T-helper 1 cell treated with Interleukin-12 subunit alpha and Interleukin-12 subunit beta and Interleukin-4 antibody, amounts not matched to agents 30 ng/mL and 1 ng/mL, for 36 hours (primary cell): ENCODE data around the gene CHST11. TPM values are rescaled to one million over a fixed set of nuclear protein-coding genes. Genes with fewer than 3 reads are reported as not detected.

Experiments used
- intact Hi-C: fragments of 100-400 bp; cut with micrococcal nuclease; formaldehyde crosslinking; loops from one replicate; pipeline ENCODE4 v1.15.1; 2024
- total RNA-seq: library from RNA; stranded (reverse); gene quantifications from 2 replicates; pipeline ENCODE4 v1.2.3, GENCODE V29; 2022

The CHST11 gene
- total RNA-seq, 1 donor from 2014 or later, result 122 TPM

- intact Hi-C loops, result loop anchor here (2.0 to 5.0 kb wide), 3 partner anchors 17 to 458 kb away; partner anchors contain the start of genes NFYB and SLC41A2
Observed at GRCh38 chr12:104499668-104500332, 43.1 kb downstream of the CHST11 start.

- intact Hi-C loops, result loop anchor here (2.0 kb wide), 1 partner anchor 16 kb away; no protein-coding TSS in a partner anchor
Observed at GRCh38 chr12:104501115-104501514, 44.4 kb downstream of the CHST11 start.

GRCh38 chr12:104501660-104502059 is 44.9 kb downstream of the CHST11 start:
- intact Hi-C loops, result loop anchor here (2.0 kb wide), 1 partner anchor 15 kb away; no protein-coding TSS in a partner anchor

- intact Hi-C loops, result no loop called here
Observed at GRCh38 chr12:104502217-104502616, 45.5 kb downstream of the CHST11 start.

- intact Hi-C loops, result no loop called here
Observed at GRCh38 chr12:104502638-104503037, 45.9 kb downstream of the CHST11 start.

- intact Hi-C loops, result no loop called here
Observed at GRCh38 chr12:104503191-104503590, 46.4 kb downstream of the CHST11 start.

- intact Hi-C loops, result no loop called here
Observed at GRCh38 chr12:104504146-104504545, 47.4 kb downstream of the CHST11 start.

- intact Hi-C loops, result no loop called here
Observed at GRCh38 chr12:104505095-104505818, 48.5 kb downstream of the CHST11 start.

- intact Hi-C loops, result no loop called here
Observed at GRCh38 chr12:104506676-104507401, 50.1 kb downstream of the CHST11 start.

GRCh38 chr12:104507672-104508071 is 50.9 kb downstream of the CHST11 start:
- intact Hi-C loops, result no loop called here

- intact Hi-C loops, result loop anchor here (1.0 kb wide), 1 partner anchor 11 kb away; no protein-coding TSS in a partner anchor
Observed at GRCh38 chr12:104508752-104509446, 52.2 kb downstream of the CHST11 start.

GRCh38 chr12:104510145-104510872 is 53.6 kb downstream of the CHST11 start:
- intact Hi-C loops, result no loop called here

GRCh38 chr12:104510873-104511440 is 54.2 kb downstream of the CHST11 start:
- intact Hi-C loops, result no loop called here

GRCh38 chr12:104513681-104514080 is 56.9 kb downstream of the CHST11 start:
- intact Hi-C loops, result no loop called here

- intact Hi-C loops, result no loop called here
Observed at GRCh38 chr12:104514092-104514810, 57.5 kb downstream of the CHST11 start.

- intact Hi-C loops, result loop anchor here (2.0 kb wide), 1 partner anchor 15 kb away; no protein-coding TSS in a partner anchor
Observed at GRCh38 chr12:104515899-104516298, 59.2 kb downstream of the CHST11 start.

GRCh38 chr12:104516821-104517220 is 60.1 kb downstream of the CHST11 start:
- intact Hi-C loops, result loop anchor here (2.0 kb wide), 1 partner anchor 16 kb away; no protein-coding TSS in a partner anchor

- intact Hi-C loops, result loop anchor here (2.0 kb wide), 1 partner anchor 17 kb away; no protein-coding TSS in a partner anchor
Observed at GRCh38 chr12:104517880-104518279, 61.1 kb downstream of the CHST11 start.
